Endothelial cell of umbilical vein (primary cell): ENCODE measurements around the gene C16orf87. TPM values are rescaled to one million over a fixed set of nuclear protein-coding genes. Genes with fewer than 3 reads are reported as not detected.

ENCODE experiments used
- BruUV-seq: library from RNA; stranded (reverse); fragments of 400-500 nt; replicated peaks from 2 replicates; lab custom pipeline; 2021; lab: Mats Ljungman, UMichigan
- CTCF ChIA-PET: fragments of 300-600, 350-600 bp; sonication (Branson Sonifier 250); formaldehyde crosslinking; loops from one replicate; lab custom pipeline; 2021; ENCODE audit warnings: antibody characterized with exemption, inconsistent platforms; lab: Charles Lee
- POLR2A ChIA-PET: fragments of 300-600, 350-600 bp; sonication (Branson Sonifier 250); formaldehyde crosslinking; loops from one replicate; lab custom pipeline; 2021; ENCODE audit warnings: antibody characterized with exemption, inconsistent platforms; lab: Charles Lee
- DNase-seq: peaks from one replicate; pipeline ENCODE4 v3.0.0-alpha.2; 2011; ENCODE audit warnings: low read depth, low spot score
- FAIRE-seq: peaks from 2 replicates; lab custom pipeline; 2011; peaks lifted over from hg19 to GRCh38; lab: Jason Lieb, UNC
- H2AFZ ChIP-seq: 2 replicates; pipeline ENCODE4 v1.6.0; 2012; ENCODE audit warnings: low read depth, low read length, control low read depth, inconsistent platforms
- H3K27ac ChIP-seq: 2 replicates; pipeline ENCODE4 v1.5.1; 2011; ENCODE audit warnings: low read depth, mild to moderate bottlenecking, control low read depth, low read length, moderate library complexity; ENCODE audit not compliant: insufficient read depth
- H3K27me3 ChIP-seq, 2 experiments: 2 replicates each; pipeline versions ENCODE4 v1.6.0 to v1.6.1; 2011; ENCODE audit warnings: low read length in 2 of 2, mixed read lengths in 1 of 2; ENCODE audit not compliant: control insufficient read depth in 2 of 2, insufficient read depth in 2 of 2
- H3K36me3 ChIP-seq, 2 experiments: 2 replicates in 1 of 2; 3 replicates in 1 of 2; pipeline ENCODE4 v1.5.1; 2011; ENCODE audit warnings: low read length in 2 of 2, mild to moderate bottlenecking in 1 of 2, moderate library complexity in 1 of 2; ENCODE audit not compliant: control insufficient read depth in 2 of 2, insufficient read depth in 2 of 2; ENCODE audit errors: extremely low read depth in 1 of 2
- H3K4me1 ChIP-seq: 3 replicates; pipeline ENCODE4 v1.5.1; 2011; ENCODE audit warnings: mild to moderate bottlenecking, low read length; ENCODE audit not compliant: control insufficient read depth, insufficient read depth; ENCODE audit errors: extremely low read depth
- H3K4me2 ChIP-seq: 2 replicates; pipeline ENCODE4 v1.6.1; 2011; ENCODE audit warnings: low read length, control low read depth, mixed read lengths; ENCODE audit not compliant: insufficient read depth
- H3K4me3 ChIP-seq, 3 experiments: fragments of 200-600 bp in 1 of 3; sonication (generic), shearing (Covaris generic) in 1 of 3; replicated peaks in 1 of 3; 2 replicates each; pipeline ENCODE4 v1.5.1; 2011 to 2016; ENCODE audit warnings: control low read depth in 3 of 3, low read length in 3 of 3, mild to moderate bottlenecking in 2 of 3, inconsistent platforms in 1 of 3, low read depth in 1 of 3, moderate library complexity in 1 of 3; ENCODE audit not compliant: insufficient read depth in 1 of 3
- H3K79me2 ChIP-seq: 2 replicates; pipeline ENCODE4 v1.6.0; 2012; ENCODE audit warnings: low read length, inconsistent platforms; ENCODE audit not compliant: control insufficient read depth, insufficient read depth
- H3K9ac ChIP-seq: replicated peaks from 2 replicates; pipeline ENCODE3; 2011; ENCODE audit warnings: low read length, control low read depth; ENCODE audit not compliant: insufficient read depth; ENCODE audit errors: extremely low read depth
- H3K9me1 ChIP-seq: replicated peaks from 3 replicates; pipeline ENCODE4 v1.6.0; 2011; ENCODE audit warnings: mild to moderate bottlenecking, low read length; ENCODE audit not compliant: control insufficient read depth, insufficient read depth; ENCODE audit errors: extremely low read depth
- H3K9me3 ChIP-seq: replicated peaks from 2 replicates; pipeline ENCODE4 v1.5.1; 2012; ENCODE audit warnings: low read length, inconsistent platforms; ENCODE audit not compliant: control insufficient read depth, insufficient read depth
- H4K20me1 ChIP-seq: replicated peaks from 2 replicates; pipeline ENCODE3; 2011; ENCODE audit warnings: mild to moderate bottlenecking, low read length; ENCODE audit not compliant: control insufficient read depth, insufficient read depth; ENCODE audit errors: extremely low read depth
- CTCF ChIP-seq, 2 donors: IDR thresholded peaks; 1 replicate in 1 of 2; 2 replicates in 1 of 2; pipeline ENCODE4 v1.5.1; 2011; ENCODE audit warnings: low read length in 2 of 2, mild to moderate bottlenecking in 2 of 2, moderate library complexity in 2 of 2, control low read depth in 1 of 2, inconsistent platforms in 1 of 2, low read depth in 1 of 2; ENCODE audit not compliant: insufficient read depth in 1 of 2; ENCODE audit errors: extremely low read depth in 1 of 2
- EZH2 ChIP-seq: IDR thresholded peaks from 2 replicates; pipeline ENCODE4 v1.6.1; 2012; ENCODE audit warnings: borderline replicate concordance, low read depth, mild to moderate bottlenecking, moderate library complexity, low read length, inconsistent platforms; ENCODE audit not compliant: severe bottlenecking
- FOS ChIP-seq: IDR thresholded peaks from 2 replicates; pipeline ENCODE4 v1.6.1; 2011; ENCODE audit warnings: mild to moderate bottlenecking, low read length, moderate library complexity, borderline replicate concordance; ENCODE audit not compliant: insufficient read depth
- GATA2 ChIP-seq: IDR thresholded peaks from 2 replicates; pipeline ENCODE4 v1.7.0; 2011; ENCODE audit warnings: low read depth, mild to moderate bottlenecking, moderate library complexity, mixed read lengths, low read length; ENCODE audit not compliant: insufficient read length, insufficient read depth
- JUN ChIP-seq: IDR thresholded peaks from 2 replicates; pipeline ENCODE4 v1.6.1; 2011; ENCODE audit warnings: borderline replicate concordance, low read depth; ENCODE audit not compliant: insufficient read length, insufficient read depth
- MAX ChIP-seq: IDR thresholded peaks from 2 replicates; pipeline ENCODE4 v1.6.1; 2011; ENCODE audit not compliant: insufficient read depth, insufficient read length
- MYC ChIP-seq: IDR thresholded peaks from one replicate; pipeline ENCODE4 v1.6.1; 2011; ENCODE audit warnings: mild to moderate bottlenecking, low read depth, low read length
- POLR2A ChIP-seq: IDR thresholded peaks from 2 replicates; pipeline ENCODE4 v1.6.1; 2012; ENCODE audit warnings: low read depth, mild to moderate bottlenecking, control low read depth, low read length
- POLR2AphosphoS5 ChIP-seq: IDR thresholded peaks from 2 replicates; pipeline ENCODE4 v1.6.1; 2012; ENCODE audit warnings: low read depth, mild to moderate bottlenecking, control low read depth, low read length, moderate library complexity; ENCODE audit not compliant: insufficient read depth
- dilution Hi-C: fragments of 300-500 bp; cut with MboI; formaldehyde crosslinking; loops from one replicate; pipeline ENCODE4 v1.15.0; 2019; ENCODE audit warnings: low sequenced_read_pairs; ENCODE audit not compliant: extremely low pct_ligation_motif_present
- intact Hi-C: fragments of 100-400 bp; cut with micrococcal nuclease; formaldehyde crosslinking; loops from one replicate; pipeline ENCODE4 v1.10.0; 2022
- polyA plus RNA-seq, 4 experiments: library from polyadenylated mRNA; depleted of rRNA in 3 of 4; stranded (reverse) in 3 of 4; unstranded in 1 of 4; fragments of >200 nt; gene quantifications; 2 replicates each; pipeline versions ENCODE4 v1.2.1 to v1.2.3, GENCODE V29; 2011 to 2012; ENCODE audit warnings: missing spikeins in 1 of 4
- total RNA-seq: library from RNA; stranded (reverse); gene quantifications from 2 replicates; pipeline ENCODE4 v1.2.3, GENCODE V29; 2021

The C16orf87 gene
- total and polyA plus RNA-seq, 2 donors (not counting 3 experiments of a cell fraction or from before 2014, with no cell fraction given): 2.4 to 8.5 TPM

- no peak overlapping the region for H3K4me2 ChIP-seq
- no peak overlapping the region for H3K9ac ChIP-seq
- FAIRE-seq (peak; percentile 95), DNase-seq (peak; percentile 73)
- BruUV-seq: no TSS peak
- intact Hi-C loops: loop anchor here (1.0 kb wide), 1 partner anchor 25 kb away; the partner anchor contains the start of gene GPT2
- no peaks in the 10 kb centered on the region for H3K36me3 ChIP-seq
- no peaks in the 10 kb centered on the region for H3K9me3 ChIP-seq
- H3K79me2 ChIP-seq: no peaks in the 10 kb centered on the region
- no peak overlapping the region for H3K4me3 ChIP-seq
- ChIA-PET CTCF (interaction anchor here (0.8 to 4.2 kb wide), 5 partner anchors 17 to 1305 kb away, joined by 3 to 67 read pairs (median 4); no protein-coding TSS in a partner anchor), POLR2A (no interaction called here)
- no peak for TF ChIP-seq MAX
- peak; percentile 84 for TF ChIP-seq FOS
- no peak for TF ChIP-seq EZH2
- no peak for TF ChIP-seq CTCF (IDR thresholded peaks at IDR 0.05; ENCODE audit: extremely low read depth in 1 of 2, insufficient read depth in 1 of 2, low read depth in 1 of 2, low read length in 2 of 2)
- TF ChIP-seq JUN: peak; percentile 65
- no peak for TF ChIP-seq MYC
- no peak for TF ChIP-seq POLR2A
- TF ChIP-seq GATA2: no peak
- no peak for TF ChIP-seq POLR2AphosphoS5
- dilution Hi-C loops: no loop called here
- H3K9me1 ChIP-seq: no peaks in the 10 kb centered on the region
- no peaks in the 10 kb centered on the region for H3K27me3 ChIP-seq
- peaks cover 8% of the 10 kb centered on the region for H3K4me1 ChIP-seq
- no peaks in the 10 kb centered on the region for H4K20me1 ChIP-seq
- no peak overlapping the region for H2AFZ ChIP-seq
- peak overlapping the region; percentile 9 for H3K27ac ChIP-seq
Observed at GRCh38 chr16:46859719-46860152, 28.8 kb upstream of the C16orf87 start.
